ENCODE data around the gene PTPRN. TPM values are rescaled to one million over a fixed set of nuclear protein-coding genes. Genes with fewer than 3 reads are reported as not detected.

PTPRN gene
- total RNA-seq: under 1 TPM in 1 of 4 donors, not detected in 3; 0.25 TPM
- 0.41 TPM for polyA plus RNA-seq
- long read RNA-seq, donor 1: 0 reads
- long read RNA-seq, donor 2: 0 reads
- long read RNA-seq, donor 3, partial matches to known transcripts: 1 of 1 reads
- long read RNA-seq, donor 3, other reads (novel, unspliced or antisense): 0 of 1 reads
- long read RNA-seq, donor 4: 0 reads

DNA sequence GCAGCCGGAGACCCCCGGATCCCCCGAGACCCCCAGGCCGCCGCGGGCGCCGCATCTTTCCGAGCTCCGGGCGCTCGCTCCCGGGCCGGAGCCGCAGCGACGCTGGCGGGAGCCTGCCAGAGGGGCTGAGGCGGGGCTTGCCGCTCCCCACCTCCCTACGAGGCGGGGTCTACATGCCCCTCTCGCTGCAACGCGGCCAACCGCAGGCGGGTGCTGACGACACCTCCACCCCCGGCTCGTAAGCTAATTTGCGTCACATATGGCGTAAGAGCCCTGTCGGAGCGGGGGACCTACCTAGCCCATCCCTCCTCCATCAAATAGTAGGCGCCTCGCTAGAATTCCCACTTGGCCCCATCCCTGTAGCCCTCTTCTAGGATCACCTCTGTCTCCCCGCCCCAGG is at the start of gene PTPRN:
Gene PTPRN (minus strand): TSS at position 124 of the 400 bp plus-strand sequence. CDS start 69 bp downstream, at position 55.
- H3K27me3 ChIP-seq (ENCODE audit: control insufficient read depth, insufficient read depth): no peaks in the 10 kb centered on the region
- no peak within 1 kb of the TSS for H3K4me3 ChIP-seq (ENCODE audit: low read length)
- H3K4me1 ChIP-seq (ENCODE audit: control insufficient read depth, insufficient read depth, low read length): no peaks in the 10 kb centered on the region
- no peak within 1 kb of the TSS for H3K27ac ChIP-seq (ENCODE audit: low read length)
- WGBS: 3% methylated on average over 37 of the region's 37 CpGs
- ATAC-seq (no peak), DNase-seq (no peak)
- intact Hi-C loops (cut with DNase I): no loop called here
- no peaks in the 10 kb centered on the region for H3K9me3 ChIP-seq (ENCODE audit: control insufficient read depth, low read length)

DNA sequence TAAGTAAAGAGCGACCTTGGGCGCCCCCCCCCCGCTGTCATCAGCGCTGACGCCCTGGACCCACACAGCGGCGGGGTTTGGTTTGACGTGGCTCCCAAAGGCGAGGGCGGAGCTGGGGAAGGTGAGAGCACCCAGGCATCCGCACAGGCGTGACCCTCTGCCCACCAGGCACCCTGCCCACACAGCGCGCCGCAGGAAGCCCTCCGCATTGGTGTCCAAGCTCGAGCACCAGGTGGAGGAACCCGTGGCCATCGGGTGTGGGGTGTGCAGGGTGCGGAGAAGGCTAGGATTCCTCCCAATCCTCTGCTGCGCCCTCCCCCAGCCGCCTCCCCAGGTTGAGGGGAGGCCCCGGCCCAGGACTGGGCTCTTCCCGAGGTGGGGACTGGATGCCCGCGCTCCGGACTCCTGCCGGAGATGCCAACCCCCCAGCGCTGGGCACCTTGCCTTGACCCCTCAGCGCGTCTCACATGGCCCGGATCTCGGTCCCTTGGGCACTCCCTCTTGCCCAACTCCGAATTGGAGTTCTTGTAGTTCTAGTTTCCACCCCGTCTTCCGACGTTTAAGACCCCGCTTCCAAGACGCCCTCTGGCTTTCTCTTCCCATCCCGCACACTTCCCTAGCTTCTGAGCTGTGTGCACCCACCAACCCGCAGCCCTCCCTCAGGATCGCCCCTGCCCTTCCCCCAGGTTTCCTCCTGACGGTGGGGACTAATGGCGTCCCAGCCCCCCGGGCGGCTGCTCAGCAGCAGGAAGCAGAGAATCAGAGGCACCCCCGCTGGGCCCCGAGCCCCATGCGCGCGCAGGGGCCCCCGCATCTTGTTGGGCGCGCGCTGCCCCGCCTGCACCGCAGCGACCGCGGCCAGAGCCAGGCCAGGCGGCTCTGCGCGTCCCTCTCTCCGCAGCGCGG is 49.2 kb upstream of the PTPRN start:
- Histone ChIP-seq H3K27ac (ENCODE audit: low read length) (no peak overlapping the region), H3K9me3 (ENCODE audit: control insufficient read depth, low read length) (no peaks in the 10 kb centered on the region), H3K4me1 (ENCODE audit: control insufficient read depth, insufficient read depth, low read length) (peaks cover 3% of the 10 kb centered on the region), H3K4me3 (ENCODE audit: low read length) (peak overlapping the region; percentile 1), H3K27me3 (ENCODE audit: control insufficient read depth, insufficient read depth) (no peaks in the 10 kb centered on the region)
- intact Hi-C loops (cut with DNase I): no loop called here
- ATAC-seq (peak; percentile 32 to 33), DNase-seq (peak in 2 of 3 donors; percentile 52 to 60)
- WGBS: 2% methylated on average over 66 of the region's 66 CpGs

DNA sequence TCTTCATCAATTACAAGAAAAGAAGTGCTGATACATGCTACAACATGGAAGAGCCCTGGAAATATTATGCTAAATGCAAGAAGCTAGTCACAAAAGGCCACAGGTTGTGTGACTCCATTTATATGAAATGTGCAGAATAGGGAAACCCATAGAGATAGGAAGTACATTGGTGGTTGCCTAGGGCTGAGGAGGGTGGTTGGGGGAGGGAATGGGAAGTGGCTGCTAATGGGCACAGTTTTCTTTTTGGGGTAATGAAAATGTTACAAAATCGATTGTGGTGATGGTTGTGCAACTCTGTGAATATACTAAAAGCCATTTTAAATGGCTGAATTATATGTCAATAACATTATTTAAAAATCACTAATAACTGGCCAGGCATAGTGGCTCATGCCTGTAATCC is 47.6 kb upstream of the PTPRN start:
- 56% methylated on average over 1 of the region's 1 CpG for WGBS
- H3K9me3 ChIP-seq (ENCODE audit: control insufficient read depth, low read length): no peaks in the 10 kb centered on the region
- H3K27ac ChIP-seq (ENCODE audit: low read length): no peak overlapping the region
- H3K27me3 ChIP-seq (ENCODE audit: control insufficient read depth, insufficient read depth): no peaks in the 10 kb centered on the region
- H3K4me3 ChIP-seq (ENCODE audit: low read length): no peak overlapping the region
- H3K4me1 ChIP-seq (ENCODE audit: control insufficient read depth, insufficient read depth, low read length): peaks cover 3% of the 10 kb centered on the region
- ATAC-seq (no peak), DNase-seq (no peak)
- intact Hi-C loops (cut with DNase I): no loop called here

DNA sequence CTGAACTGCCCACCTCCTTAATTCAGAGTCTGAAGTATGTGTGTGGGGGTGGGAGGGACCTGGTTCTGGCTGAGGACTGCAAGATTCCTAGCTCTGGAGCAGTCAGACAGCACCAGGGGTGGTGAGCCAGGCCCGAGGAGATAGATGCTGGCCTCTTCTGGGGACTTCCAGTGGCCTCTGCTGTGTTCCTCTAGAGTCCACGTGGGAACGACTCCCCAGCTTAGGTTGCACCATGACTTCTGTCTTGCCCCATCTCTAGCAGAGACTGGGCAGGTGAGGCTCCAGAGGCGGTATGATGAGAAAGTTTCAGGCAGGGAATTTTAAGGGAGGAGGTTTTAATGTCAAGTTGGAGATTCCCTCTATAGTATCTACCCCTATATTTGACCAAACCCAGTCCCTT is 45.4 kb upstream of the PTPRN start:
- intact Hi-C loops (cut with DNase I): no loop called here

DNA sequence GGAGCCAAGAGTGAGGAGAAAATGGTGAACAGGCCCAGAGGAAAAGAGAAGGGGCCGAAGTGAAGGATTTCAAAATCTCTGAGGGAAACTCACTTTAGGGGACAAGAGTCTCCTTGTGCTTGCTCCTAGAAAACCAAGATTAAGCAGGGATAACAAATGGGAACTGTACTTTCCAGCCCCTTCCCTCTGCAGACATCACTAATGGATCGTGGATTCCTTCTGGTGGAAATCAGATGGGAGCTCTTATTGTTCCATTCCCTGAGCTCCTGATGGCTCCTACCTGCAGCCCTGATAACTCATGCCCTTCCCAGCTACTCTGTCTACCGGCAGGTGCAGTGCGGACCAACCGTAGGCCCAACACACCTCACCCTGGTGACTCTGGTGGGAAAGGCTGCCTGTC is 43.9 kb upstream of the PTPRN start:
- DNase-seq (no peak), ATAC-seq (no peak)
- 80% methylated on average over 5 of the region's 5 CpGs for WGBS
- H3K4me1 ChIP-seq (ENCODE audit: control insufficient read depth, insufficient read depth, low read length): peaks cover 1% of the 10 kb centered on the region
- H3K9me3 ChIP-seq (ENCODE audit: control insufficient read depth, low read length): no peaks in the 10 kb centered on the region
- no peak overlapping the region for H3K27ac ChIP-seq (ENCODE audit: low read length)
- intact Hi-C loops (cut with DNase I): no loop called here
- H3K4me3 ChIP-seq (ENCODE audit: low read length): no peak overlapping the region
- no peaks in the 10 kb centered on the region for H3K27me3 ChIP-seq (ENCODE audit: control insufficient read depth, insufficient read depth)

More for the DNA sequence above, 45.4 kb upstream of the PTPRN start:
- DNase-seq (no peak), ATAC-seq (no peak)
- Histone ChIP-seq H3K4me1 (ENCODE audit: control insufficient read depth, insufficient read depth, low read length) (peaks cover 3% of the 10 kb centered on the region), H3K9me3 (ENCODE audit: control insufficient read depth, low read length) (no peaks in the 10 kb centered on the region), H3K27ac (ENCODE audit: low read length) (no peak overlapping the region), H3K27me3 (ENCODE audit: control insufficient read depth, insufficient read depth) (no peaks in the 10 kb centered on the region), H3K4me3 (ENCODE audit: low read length) (no peak overlapping the region)
- WGBS: 70% methylated on average over 4 of the region's 4 CpGs

DNA sequence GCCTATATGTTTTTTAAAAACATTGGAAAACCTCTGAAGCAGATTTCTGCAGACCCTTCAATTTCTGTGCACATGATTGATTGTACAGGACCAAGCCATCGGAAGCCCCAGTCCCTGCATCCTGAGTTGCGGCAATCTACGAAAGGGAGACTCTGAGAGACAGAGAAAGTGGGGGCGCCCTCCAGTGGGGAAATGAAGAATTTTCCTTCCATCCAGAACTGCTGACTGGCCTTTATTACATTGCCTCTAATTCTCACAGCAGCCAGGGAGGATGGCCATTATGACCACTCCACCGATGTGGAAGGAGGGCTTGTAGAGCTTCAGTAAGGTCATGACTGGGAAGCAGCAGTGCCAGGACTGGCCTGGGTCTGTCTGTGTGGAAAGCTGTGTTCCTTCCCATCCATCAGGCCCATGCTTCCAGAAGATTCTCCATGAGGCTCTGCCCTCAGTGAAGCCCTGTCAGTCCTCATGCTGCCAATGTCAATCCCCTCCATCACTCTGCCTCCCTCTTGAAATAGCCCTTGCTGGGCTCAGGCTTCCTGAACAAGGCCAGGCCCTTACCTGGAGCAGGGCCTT is 43.3 kb upstream of the PTPRN start:
- Histone ChIP-seq H3K4me3 (ENCODE audit: low read length) (no peak overlapping the region), H3K9me3 (ENCODE audit: control insufficient read depth, low read length) (no peaks in the 10 kb centered on the region), H3K4me1 (ENCODE audit: control insufficient read depth, insufficient read depth, low read length) (no peaks in the 10 kb centered on the region), H3K27me3 (ENCODE audit: control insufficient read depth, insufficient read depth) (no peaks in the 10 kb centered on the region), H3K27ac (ENCODE audit: low read length) (no peak overlapping the region)
- DNase-seq: peak in 2 of 3 donors; percentile 29 to 68
- peak; percentile 38 to 61 for ATAC-seq
- intact Hi-C loops (cut with DNase I): no loop called here
- WGBS: 13% methylated on average over 5 of the region's 5 CpGs

DNA sequence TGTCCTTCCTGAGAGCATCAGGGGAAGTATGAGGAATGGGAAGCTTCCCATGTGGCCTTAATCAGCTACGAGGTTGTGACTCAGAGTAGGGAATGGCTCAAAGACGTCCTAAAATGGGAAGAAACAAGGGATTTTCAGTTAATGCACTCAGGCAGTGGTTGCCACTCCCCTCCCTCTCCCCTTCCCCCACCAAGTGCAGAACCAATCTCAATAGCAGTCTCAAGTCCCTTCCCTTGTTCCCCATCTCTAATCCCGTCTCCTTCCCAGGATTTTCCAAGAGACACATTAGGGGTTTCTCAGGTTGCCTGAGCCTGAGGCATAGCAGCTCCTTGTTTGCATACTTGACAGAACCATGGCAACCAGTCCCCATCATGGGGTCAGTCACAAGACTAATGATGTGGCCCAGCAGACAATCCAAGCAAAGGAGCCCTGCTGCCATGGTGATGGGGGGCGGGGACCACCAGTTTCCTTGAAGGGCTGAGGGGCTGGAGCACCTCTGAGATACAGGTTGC is 41.6 kb upstream of the PTPRN start:
- Histone ChIP-seq H3K27ac (ENCODE audit: low read length) (no peak overlapping the region), H3K27me3 (ENCODE audit: control insufficient read depth, insufficient read depth) (no peaks in the 10 kb centered on the region), H3K9me3 (ENCODE audit: control insufficient read depth, low read length) (no peaks in the 10 kb centered on the region), H3K4me1 (ENCODE audit: control insufficient read depth, insufficient read depth, low read length) (no peaks in the 10 kb centered on the region), H3K4me3 (ENCODE audit: low read length) (no peak overlapping the region)
- intact Hi-C loops (cut with DNase I): no loop called here
- no peak for ATAC-seq
- DNase-seq: no peak
- 46% methylated on average over 4 of the region's 4 CpGs for WGBS

DNA sequence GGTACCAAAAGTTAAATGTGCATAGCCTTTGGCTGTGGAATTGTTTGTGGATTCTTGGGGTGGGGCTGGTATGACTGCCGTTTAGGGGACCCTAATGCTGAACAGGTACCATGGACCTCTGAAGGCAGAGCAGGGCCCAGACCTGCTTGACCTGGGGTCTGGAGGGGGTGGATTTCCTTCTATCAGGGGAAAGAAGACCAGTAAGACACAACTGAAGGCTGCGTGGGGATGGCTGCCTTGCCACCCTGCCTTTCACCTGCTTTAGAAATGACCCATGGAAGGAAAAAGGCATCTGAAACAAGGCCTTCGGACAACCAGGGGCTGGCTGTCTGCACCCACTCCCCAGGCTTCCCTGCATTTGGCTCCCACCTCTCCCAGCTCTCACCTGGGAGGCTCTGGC is 41.0 kb upstream of the PTPRN start:
- ATAC-seq (no peak), DNase-seq (no peak)
- 72% methylated on average over 3 of the region's 3 CpGs for WGBS
- no peaks in the 10 kb centered on the region for H3K9me3 ChIP-seq (ENCODE audit: control insufficient read depth, low read length)
- H3K27ac ChIP-seq (ENCODE audit: low read length): no peak overlapping the region
- no peaks in the 10 kb centered on the region for H3K27me3 ChIP-seq (ENCODE audit: control insufficient read depth, insufficient read depth)
- no peaks in the 10 kb centered on the region for H3K4me1 ChIP-seq (ENCODE audit: control insufficient read depth, insufficient read depth, low read length)
- intact Hi-C loops (cut with DNase I): no loop called here
- no peak overlapping the region for H3K4me3 ChIP-seq (ENCODE audit: low read length)

DNA sequence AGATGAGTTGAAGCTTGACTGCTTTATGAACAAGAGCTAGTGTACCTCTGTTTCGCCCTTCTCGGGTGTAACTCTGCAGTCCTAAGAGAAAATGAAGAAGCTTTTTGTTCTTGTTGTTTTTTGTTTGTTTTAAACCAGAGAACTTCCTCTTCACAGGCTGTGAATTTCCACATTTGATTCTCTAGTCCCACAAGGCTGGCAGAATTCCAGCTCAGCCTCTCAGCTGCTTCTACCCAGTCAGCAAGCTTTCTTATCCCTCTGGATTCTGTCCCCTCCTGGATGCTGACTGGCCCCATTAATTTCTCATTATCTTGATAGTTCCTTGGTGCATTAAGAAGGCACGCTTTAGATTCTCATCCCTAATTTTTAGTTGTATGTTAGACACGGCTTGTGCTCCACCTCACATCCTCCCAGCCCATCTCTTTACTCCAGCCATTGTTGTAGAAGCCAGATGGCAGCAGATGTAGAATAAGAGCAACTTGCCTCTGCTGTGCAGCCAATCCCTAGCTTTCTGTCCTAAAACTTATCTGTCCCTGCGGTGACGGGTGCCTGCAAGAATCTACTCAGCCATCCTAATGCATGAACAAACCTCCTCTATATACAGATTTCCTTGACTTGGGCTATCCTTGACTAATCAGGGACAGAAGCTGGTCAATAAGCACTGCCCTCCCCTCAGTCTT is 35.7 kb upstream of the PTPRN start:
- H3K27me3 ChIP-seq (ENCODE audit: control insufficient read depth, insufficient read depth): no peaks in the 10 kb centered on the region
- no peak overlapping the region for H3K4me3 ChIP-seq (ENCODE audit: low read length)
- ATAC-seq (peak; percentile 31 to 39), DNase-seq (peak; percentile 57 to 84 (median 69))
- intact Hi-C loops (cut with DNase I): no loop called here
- no peaks in the 10 kb centered on the region for H3K9me3 ChIP-seq (ENCODE audit: control insufficient read depth, low read length)
- 37% methylated on average over 6 of the region's 6 CpGs for WGBS
- no peak overlapping the region for H3K27ac ChIP-seq (ENCODE audit: low read length)
- H3K4me1 ChIP-seq (ENCODE audit: control insufficient read depth, insufficient read depth, low read length): no peaks in the 10 kb centered on the region

DNA sequence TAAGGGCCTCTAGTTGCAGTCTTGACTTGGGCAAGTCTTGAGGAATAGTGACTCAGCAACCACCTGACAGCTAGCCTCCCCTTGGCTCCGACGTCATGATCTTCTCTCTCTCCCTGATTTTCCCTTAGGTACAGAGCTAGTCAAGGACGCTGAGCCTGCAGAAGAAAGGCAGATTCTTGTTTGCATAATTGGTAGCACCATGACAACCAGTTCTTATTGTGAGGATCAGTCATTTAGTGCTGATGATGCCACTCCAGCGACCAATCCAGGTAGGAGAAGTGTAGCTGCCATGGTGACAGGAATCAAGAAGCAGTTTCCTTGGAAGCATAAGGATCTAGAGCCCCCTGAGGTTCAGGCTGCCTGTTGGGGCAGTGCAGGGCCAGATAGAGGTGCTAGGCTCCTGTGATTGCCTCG is 26.2 kb upstream of the PTPRN start:
- no peaks in the 10 kb centered on the region for H3K4me1 ChIP-seq (ENCODE audit: control insufficient read depth, insufficient read depth, low read length)
- no peak for DNase-seq
- no peaks in the 10 kb centered on the region for H3K9me3 ChIP-seq (ENCODE audit: control insufficient read depth, low read length)
- H3K27ac ChIP-seq (ENCODE audit: low read length): no peak overlapping the region
- peaks cover 10% of the 10 kb centered on the region for H3K27me3 ChIP-seq (ENCODE audit: control insufficient read depth, insufficient read depth)
- intact Hi-C loops (cut with DNase I): no loop called here
- 52% methylated on average over 5 of the region's 5 CpGs for WGBS
- no peak for ATAC-seq
- H3K4me3 ChIP-seq (ENCODE audit: low read length): no peak overlapping the region
